PFSK-1 (cell line): ENCODE measurements around the gene SLC44A5.

Experiments used
- FOXP2 ChIP-seq: optimal IDR thresholded peaks from 2 replicates; pipeline ENCODE3; 2011; ENCODE audit warnings: borderline replicate concordance, control low read depth, inconsistent platforms; ENCODE audit not compliant: insufficient read depth; ENCODE audit errors: extremely low read length, extremely low read depth
- POLR2AphosphoS5 ChIP-seq: IDR thresholded peaks from 2 replicates; pipeline ENCODE4 v1.6.1; 2012; ENCODE audit warnings: low read depth, mild to moderate bottlenecking, control low read depth, low read length, moderate library complexity
- REST ChIP-seq, 2 experiments: IDR thresholded peaks; 2 replicates each; pipeline versions ENCODE4 v1.6.1 to v1.8.0; 2011 to 2012; ENCODE audit warnings: low read depth in 2 of 2, low read length in 2 of 2, control low read depth in 1 of 2, inconsistent platforms in 1 of 2, mild to moderate bottlenecking in 1 of 2, moderate library complexity in 1 of 2; ENCODE audit not compliant: insufficient read depth in 1 of 2
- SIN3A ChIP-seq: IDR thresholded peaks from 2 replicates; pipeline ENCODE4 v1.6.1; 2012; ENCODE audit warnings: mild to moderate bottlenecking, low read length, moderate library complexity, borderline replicate concordance; ENCODE audit not compliant: insufficient read depth
- TAF1 ChIP-seq: IDR thresholded peaks from 2 replicates; pipeline ENCODE4 v1.6.1; 2012; ENCODE audit warnings: low read length, control low read depth, borderline replicate concordance; ENCODE audit not compliant: insufficient read depth

The SLC44A5 gene

GRCh38 chr1:75602486-75602885, 8.4 kb downstream of the SLC44A5 start:
- TF ChIP-seq SIN3A (no peak), POLR2AphosphoS5 (no peak), REST (IDR thresholded peaks at IDR 0.05; ENCODE audit: insufficient read depth in 1 of 2, low read depth in 2 of 2, low read length in 2 of 2) (no peak), TAF1 (no peak), FOXP2 (no peak)

- TF ChIP-seq FOXP2, result no peak
- TF ChIP-seq SIN3A, result no peak
- TF ChIP-seq REST (IDR thresholded peaks at IDR 0.05; ENCODE audit: insufficient read depth in 1 of 2, low read depth in 2 of 2, low read length in 2 of 2), result no peak
- no peak for TF ChIP-seq POLR2AphosphoS5
- TF ChIP-seq TAF1, result no peak
Observed at GRCh38 chr1:75600781-75601180, 10.1 kb downstream of the SLC44A5 start.

- TF ChIP-seq SIN3A, result no peak
Observed at GRCh38 chr1:75594327-75594726, 16.6 kb downstream of the SLC44A5 start.

GRCh38 chr1:75589637-75590036, 21.3 kb downstream of the SLC44A5 start:
- TF ChIP-seq TAF1 (no peak), FOXP2 (no peak), REST (IDR thresholded peaks at IDR 0.05; ENCODE audit: insufficient read depth in 1 of 2, low read depth in 2 of 2, low read length in 2 of 2) (no peak), POLR2AphosphoS5 (no peak), SIN3A (no peak)

GRCh38 chr1:75588779-75589475, 22.0 kb downstream of the SLC44A5 start:
- no peak for TF ChIP-seq POLR2AphosphoS5
- TF ChIP-seq FOXP2, result no peak
- no peak for TF ChIP-seq REST (IDR thresholded peaks at IDR 0.05; ENCODE audit: insufficient read depth in 1 of 2, low read depth in 2 of 2, low read length in 2 of 2)
- no peak for TF ChIP-seq SIN3A
